Dermis microvascular lymphatic vessel endothelial cell (primary cell): ENCODE measurements around the gene PRLH. TPM values are rescaled to one million over a fixed set of nuclear protein-coding genes. Genes with fewer than 3 reads are reported as not detected.
"Not testable (repeated sequence)": the region's sequence is repeated elsewhere in the genome, so short reads cannot be mapped to it uniquely, and the experiment has no call there.

Experiments
- DNase-seq, 2 donors: peaks; one replicate each; pipeline versions ENCODE4 v3.0.0 to v3.0.0-alpha.2; 2010; ENCODE audit warnings: low read depth in 2 of 2
- total RNA-seq: library from RNA; depleted of rRNA; stranded (reverse); fragments of >200 nt; gene quantifications from 2 replicates; pipeline ENCODE4 v1.2.1, GENCODE V29; 2014

PRLH gene
- total RNA-seq, 1 donor from 2014 or later: not detected

DNA sequence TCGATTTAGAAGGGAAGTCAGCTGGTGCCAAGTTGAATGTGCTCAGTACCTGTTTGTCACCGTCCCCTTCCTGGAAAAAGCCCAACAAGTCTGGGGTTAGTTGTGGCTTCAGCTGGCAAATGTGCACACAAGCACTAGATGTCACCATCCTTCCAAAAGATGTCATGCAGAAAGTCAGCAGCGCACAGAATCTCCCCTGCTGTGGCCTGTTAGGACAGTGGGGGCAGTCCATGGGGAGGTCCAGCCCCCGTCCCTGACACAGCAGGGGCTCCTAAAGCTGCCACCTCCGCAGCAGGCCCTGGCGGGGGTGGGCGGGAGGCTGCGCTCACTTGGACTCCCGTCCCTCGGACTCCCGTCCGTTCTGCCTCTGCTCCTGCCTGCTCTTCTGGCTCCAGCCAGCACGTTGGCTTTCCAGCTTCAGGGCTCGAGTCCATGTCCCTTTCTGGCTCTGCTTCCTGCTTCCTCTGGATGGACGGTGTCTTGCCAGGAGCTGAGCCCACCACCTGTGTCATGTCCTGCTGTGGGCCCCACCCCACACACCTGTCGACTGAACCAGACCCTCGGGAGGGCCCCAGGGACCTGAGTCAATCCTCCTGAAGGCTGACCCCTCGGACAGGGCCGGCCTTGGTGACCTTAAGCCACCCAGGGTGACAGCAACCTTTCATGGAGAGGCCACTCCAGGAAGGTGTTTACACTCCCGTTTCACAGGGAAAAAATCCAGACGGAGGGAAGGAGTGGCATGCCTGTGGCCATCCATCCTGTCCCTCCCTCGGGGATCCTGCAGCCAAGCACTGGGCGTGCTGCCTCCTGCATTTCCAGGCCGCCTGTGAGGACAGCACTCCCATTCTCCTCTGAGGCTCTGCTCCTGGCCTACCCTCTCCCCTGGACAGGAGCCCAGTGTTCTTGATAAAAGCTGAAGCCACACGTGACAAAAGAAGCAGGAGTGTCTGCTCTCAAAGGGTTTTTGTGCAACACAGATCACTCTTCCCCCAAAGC lies 15.7 kb downstream of the PRLH start:
- peak; percentile 87 to 99 for DNase-seq

DNA sequence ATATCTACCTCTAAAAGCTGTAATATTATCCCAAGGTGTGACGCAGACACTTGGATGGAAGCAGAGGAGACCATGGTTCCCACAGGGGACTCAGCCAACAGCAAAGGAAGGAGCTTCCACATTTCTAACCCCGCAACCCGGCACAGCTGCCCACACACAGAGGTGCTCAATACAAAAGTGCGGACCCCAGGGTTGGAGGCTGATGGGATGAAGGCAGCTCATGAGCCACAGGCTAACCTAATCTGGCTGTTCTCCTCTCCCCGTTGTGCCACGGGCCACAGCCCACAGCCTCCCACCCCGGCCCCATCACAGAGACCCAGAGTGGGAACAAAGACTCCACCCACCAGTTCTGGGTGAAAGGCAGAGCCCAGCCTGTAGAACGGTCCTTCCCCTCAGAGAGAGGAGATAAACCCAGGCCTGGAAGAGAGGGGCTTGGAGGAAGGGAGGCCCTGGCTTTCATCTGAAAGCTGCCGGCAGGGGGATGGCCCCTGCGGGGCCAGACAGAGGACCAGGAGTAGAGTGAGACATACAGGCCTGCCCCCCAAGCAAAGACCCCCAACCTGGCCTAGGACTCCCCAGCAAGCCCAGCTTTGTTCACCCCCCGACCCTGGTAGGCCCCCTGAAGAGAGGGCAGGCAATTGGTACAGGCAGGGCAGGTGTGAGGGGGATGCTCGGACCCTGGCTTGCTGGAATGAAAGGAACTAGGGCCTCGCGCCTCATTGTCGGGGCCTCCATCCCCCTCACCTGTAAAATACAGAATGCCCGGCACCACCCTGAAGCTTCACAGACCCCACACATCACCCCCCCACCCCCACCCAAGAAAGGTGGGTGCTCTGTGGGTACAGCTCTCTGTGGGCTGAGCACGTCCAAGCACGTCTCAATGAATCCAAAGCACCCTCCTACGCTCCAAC lies 17.3 kb downstream of the PRLH start:
- DNase-seq: no peak

DNA sequence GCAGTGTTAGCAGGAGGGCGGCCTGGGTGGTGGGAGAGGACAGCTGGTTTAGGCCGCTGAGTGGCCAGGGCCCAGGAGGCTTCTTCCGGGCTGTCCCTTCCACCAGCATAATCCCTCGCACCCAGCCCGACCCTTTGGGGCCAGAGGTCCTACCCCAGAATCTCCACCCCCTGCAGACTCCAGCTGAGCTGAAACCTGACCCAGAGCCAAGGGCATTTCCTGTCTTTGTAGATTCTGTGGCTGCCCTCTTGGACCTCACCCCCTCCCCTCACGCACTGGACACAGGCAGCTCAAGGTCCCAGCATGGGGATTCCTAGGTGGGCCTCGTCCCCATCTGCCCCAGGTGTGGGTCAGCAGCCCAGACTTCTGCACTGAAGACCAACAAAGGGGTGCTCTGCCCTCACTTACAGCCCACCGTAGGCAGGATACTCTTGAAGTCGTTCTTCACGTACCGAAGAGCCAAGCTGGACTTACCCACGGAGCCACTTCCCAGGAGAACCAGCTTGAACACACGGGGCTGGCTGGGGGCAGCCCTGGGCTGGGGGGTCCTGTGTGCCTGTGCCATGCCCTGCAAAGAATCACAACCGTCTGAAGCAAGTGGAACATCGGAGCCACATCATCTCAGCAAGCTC lies 19.3 kb downstream of the PRLH start:
- no peak for DNase-seq

DNA sequence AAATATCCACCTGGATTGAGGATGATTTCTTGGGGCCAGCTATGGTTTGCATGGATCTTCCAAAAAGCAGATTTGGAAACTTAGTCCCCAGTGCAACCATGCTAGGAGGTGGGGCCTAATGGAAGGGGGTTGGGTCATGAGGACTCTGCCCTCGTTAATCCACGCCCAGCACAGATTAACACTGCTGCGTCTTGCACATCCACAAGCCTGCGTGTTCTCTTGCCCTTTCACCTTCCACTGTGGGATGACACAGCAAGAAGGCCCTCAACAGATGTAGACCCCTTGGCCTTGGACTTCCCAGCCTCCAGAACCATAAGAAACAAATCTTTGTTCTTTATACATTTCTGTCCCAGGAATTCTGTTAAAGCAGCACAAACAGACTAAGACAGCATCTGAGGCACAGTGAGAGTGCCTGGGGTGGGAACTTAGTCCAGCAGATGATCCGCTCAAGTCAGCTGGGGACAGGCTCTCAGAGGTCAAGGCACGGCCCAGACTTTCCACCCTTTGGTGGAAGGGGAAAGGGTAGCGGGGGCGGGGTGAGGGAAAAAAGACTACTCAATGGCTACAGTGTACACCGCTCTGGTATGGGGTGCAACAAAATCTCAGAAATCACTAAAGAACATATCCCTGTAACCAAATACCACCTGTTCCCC lies 21.8 kb downstream of the PRLH start:
- DNase-seq: no peak

DNA sequence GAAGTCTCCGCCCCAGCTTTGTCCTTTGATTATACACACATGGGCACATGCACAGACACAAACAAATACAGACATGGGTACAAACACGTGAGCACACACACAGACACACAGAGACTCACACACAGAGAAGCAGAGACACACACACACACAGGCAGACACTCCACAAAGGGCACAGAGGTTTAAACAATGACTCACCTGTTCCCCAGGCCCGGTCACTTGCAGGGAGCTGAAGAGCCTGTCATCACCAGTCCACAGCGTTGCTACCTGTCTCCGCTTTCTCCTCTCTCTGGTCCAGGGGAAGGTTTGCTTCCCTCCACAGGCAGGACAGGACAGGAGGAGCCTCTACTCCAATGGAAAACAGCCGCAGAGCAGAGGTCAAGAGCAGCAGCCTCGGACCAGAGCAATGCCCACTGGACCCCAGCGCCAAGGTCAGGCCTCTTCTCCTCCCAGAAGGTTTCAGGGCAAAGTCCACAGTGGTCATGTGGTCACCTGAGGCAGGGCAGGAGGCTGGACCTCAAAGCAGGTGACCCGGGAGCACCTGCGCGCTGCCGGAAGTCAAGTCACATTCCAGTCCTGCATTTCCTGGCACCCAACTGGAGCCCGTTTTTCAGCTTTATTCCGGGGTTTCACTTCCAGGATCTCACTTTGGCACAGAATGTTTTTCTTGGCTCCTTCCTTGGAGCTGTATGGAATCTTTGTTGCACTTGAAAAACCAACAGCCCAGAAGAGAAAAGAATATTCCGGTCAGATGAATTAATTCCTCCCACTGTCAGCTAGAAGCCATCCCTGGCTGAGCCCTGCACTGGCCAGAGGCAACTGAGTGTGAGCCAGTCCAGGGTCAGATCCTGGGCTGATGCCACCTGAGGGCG lies 24.1 kb downstream of the PRLH start, which contains the start of gene RAB17:
RAB17 (minus strand) TSS at position 463 of the 869 bp plus-strand sequence. CDS start 4,580 bp downstream, outside the sequence.
- DNase-seq: peak in 1 of 2 donors; percentile 57

DNA sequence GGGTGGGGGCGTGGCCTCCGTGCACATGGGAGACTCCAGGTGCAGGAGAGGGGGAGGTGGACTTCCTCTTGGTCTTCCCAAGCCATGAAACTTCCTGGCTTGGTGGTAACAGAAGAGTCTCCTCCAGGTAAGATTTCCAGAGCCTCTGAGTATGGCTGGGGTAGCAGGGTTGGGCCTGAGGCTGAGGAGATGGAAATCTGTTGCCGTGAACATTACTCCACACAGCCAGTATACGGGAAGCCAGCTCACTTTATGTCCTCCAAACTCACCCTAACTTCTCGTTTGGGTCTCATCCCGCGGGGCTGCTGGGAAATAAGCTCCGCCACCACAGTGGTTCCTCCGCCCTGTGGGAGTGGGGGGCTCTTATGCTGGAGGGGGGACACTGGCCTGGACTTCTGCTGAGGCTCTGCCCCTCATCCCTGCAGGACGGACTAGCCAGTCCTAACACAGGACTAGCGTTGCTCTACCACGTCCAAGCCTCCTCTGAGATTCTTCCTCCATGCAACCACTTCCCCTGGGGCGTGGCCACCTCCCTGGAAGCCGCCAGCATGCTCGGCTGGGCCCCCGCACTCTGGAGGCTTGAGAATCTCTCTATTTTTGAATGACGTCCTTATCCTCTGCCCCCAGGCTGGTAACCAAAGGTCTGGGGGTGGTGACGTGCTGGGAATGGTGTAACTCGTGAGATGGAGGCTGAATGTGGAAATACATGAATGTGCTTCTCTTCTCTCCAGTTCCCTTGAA lies 24.9 kb downstream of the PRLH start:
- DNase-seq: no peak

DNA sequence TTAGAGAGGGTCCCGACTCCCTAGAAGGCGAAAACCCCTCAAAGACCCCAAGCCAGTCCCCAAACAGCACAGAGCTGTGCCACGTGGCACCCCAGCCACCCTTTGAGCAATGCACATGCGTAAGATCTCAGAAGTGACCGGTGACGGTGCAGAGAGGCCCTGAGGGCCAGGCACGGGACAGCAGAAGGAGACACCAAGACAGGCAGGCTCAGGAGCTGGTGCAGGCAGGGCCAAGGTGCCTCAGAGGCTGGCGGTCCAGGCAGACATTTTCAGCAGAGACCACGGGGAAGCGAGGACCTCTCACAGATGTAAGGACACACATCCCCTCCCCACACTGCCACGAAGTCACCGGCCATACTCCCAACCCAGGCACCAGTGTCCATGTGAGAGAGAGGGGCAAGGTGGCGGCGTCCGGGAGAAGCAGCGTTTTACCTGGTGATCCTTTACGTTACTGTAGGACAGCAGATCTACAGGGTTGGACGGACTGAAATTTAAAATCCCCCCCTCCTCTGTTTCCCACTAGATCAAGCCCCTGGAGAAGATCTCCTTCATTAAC lies 26.1 kb downstream of the PRLH start:
- DNase-seq: no peak

DNA sequence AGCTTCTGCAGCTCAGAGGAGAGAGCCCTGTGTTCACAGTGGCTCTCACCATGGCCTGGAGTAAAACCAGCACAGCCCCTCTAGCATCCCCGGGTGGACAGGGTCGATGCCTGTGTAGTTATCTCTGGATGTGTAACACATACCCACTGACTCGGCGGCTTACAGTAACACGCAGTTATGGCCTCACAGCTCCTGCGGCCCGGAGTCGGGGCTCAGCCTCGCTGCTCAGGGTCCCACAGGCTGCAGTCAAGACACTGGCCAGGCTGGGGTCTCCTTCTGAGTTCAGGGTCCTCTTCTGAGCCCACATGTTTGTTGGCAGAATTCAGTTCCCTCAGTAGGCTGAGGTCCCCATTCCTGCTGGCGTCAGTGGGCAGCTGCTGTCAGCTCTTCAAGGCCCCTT lies 26.7 kb downstream of the PRLH start:
- no peak for DNase-seq

DNA sequence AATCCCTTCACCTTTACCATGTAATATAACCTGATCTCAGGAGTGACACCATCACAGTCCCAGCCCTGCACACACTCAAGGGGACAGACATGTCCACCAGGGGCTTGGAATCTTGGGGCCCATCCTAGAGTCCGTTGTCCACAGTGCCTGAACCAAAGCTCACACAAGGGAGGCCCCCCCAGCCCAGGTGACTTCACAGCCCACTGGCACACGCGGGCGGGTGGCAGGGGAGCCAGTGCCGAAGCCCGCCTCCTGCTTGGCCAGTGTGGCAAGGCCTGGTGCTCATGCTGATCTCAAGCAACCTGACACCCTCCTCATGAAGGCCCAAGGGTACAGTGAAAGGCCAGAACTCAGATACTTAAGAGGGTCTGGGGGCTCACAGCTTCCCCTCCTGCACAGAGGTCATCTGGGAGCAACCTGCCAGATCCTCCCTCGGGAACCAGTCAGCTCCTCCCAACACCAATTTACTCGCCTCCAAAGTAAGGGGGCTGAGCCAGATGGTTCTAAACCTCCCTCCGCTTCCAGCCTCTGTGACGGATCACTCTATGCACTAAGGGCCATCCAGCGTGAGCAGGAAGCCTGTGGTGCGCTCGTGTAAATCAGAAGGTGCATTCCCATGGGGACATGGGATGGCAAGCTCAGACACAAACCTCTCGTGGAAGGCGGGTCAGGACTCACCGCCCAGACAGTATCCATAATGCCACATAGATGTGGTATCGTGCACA lies 27.4 kb downstream of the PRLH start:
- DNase-seq: no peak

DNA sequence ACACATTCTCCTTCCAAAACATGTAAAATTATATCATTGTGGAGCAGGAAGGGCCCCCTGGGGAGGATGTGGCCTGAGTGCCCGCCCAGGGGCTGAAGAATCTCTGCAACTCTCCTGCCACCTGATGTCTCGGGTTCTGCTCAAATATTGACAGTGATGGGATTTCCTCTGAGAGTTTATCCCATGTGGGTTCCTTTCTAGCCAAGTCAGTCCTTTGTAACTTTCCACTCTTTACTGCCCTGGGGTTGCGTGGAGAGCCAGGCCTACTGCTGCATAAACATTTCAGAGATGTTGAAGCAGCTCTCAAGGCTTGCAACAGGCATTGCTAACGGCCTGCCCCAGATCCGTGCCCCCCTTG lies 28.1 kb downstream of the PRLH start:
- DNase-seq: no peak

DNA sequence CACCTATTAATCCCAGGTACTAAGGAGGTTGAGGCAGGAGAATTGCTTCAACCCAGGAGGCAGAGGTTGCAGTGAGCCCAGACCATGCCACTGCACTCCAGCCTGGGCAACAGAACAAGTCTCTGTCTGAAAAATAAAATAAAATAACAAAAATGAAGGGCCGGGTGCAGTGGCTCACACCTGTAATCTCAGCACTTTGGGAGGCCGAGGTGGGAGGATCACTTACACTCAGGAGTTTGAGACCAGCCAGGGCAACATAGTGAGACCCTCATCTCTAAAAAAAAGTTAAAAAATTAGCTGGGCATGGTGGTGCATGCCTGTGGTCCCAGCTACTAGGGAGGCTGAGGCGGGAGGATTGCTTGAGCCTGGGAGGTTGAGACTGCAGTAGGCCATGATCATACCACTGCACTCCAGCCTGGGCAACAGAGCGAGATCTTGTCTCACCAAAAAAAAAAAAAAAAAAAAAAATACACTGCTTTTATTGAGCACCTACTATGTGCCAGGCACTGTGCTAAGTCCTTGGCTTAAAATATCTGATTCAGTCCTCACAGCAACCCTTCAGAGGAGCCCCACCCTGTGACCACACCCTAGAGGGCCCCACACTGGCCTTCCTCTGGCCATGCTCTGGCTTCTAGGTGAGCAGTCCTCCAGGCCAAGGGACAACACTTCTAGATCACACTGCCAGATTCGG lies 29.6 kb downstream of the PRLH start:
- not testable (repeated sequence) for DNase-seq

DNA sequence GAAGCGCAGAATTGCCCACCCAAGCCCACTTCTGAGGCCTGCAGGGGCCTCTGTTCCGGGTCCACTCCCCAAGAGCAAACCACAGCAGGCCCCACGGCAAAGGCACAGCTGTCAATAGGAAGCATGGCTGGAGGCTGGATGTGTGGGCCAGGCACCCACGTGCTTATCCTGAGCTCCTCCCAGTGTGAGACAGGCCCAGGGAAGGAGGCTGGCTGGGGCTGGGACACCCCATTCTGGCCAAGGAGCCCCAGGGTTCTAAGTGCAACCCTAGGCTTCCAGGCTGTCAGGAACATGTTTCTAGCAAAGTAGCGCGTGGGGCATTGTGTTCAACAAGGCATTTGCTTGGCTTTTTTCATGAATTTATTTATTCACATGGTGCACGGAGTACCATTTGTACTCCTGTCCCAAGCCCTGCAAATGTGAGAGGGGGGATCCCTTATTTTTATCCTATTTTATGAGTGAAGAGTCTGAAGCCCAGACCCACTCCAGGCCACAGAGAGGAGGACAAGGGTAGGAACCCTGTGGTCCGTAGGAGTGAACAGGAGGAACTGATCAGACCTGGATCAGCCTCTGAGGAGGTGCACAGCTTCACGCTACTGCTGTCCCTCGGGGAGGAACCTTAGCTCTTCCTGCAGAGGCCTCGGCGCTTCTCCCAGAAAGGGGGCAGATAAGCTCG lies 30.3 kb downstream of the PRLH start:
- DNase-seq: no peak

DNA sequence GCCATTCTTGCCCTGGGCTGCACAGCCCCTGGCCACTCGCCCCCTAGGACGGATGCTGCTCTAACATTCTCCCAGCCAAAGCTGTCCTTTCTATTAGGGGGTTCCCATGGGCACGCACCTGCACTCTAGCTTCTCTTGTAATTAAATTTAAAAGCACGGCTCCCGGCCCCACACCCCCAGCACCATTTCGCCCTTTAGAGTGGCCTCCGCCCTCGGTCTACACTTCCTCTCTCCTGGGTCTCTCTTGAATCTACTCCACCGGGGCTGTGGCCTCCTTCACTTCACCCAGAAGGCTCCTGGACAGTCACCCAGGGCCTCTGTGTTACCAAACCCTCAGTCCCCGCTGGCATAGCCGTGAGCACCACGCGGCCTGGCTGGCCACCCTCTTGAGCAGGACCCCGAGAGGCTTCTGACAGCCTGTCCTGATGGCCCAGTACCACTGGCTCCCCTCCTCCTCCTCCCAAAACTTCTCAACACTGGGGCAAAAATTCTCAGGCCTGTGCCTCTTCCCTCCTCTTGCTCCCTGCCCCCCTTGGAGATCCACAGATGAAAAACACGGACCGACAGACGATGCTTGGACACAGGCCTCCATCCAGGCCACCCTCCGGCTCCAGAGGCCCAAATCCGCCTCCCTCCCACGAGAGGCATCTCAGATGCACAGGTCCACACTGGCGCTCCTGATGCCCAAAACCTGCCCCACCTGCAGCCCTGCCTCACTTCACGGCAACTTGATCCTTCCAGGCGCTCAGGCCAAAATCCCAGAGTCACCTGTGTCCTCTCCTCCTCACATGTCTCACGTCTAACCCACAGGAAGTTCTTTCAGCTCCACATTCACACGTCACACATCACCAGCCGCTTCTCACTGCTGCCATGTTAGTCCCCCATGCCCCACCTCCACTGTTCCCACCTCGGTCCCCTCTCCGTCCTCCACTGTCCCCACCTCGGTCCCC lies 31.1 kb downstream of the PRLH start:
- no peak for DNase-seq

DNA sequence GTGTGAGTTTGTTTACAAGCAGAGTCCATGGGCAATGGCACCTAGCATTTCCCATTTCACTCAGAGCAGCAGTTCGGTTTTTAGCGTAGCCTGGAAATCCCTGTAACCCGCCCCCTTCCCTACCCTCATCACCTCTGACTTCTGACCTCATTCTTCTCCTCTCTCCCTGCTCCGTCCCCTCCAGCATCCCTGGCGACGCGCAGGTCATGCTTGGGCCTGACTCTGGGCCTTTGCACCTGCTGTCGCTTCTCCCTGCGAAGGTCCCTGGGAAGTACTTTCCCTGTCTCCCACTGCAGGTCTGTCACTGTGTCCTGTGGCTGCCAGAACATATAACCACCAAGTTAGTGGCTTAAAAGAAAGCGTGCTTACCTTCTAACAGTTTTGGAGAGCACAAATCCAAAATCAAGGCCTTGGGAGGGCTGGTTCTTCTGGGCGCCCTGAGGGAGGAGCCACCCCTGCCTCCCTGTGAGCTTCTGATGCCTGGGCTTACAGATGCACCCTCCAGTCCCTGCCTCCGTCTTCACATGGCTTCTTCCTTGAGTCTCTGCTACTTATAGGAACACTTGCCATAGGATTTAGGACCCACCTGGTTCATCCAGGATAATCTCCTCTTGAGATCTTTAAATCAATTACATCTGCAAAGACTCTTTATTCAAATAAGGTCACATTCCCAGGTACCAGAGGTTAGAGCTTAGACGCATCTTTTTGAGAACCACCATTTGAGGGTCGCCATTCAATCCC lies 32.3 kb downstream of the PRLH start:
- no peak for DNase-seq

DNA sequence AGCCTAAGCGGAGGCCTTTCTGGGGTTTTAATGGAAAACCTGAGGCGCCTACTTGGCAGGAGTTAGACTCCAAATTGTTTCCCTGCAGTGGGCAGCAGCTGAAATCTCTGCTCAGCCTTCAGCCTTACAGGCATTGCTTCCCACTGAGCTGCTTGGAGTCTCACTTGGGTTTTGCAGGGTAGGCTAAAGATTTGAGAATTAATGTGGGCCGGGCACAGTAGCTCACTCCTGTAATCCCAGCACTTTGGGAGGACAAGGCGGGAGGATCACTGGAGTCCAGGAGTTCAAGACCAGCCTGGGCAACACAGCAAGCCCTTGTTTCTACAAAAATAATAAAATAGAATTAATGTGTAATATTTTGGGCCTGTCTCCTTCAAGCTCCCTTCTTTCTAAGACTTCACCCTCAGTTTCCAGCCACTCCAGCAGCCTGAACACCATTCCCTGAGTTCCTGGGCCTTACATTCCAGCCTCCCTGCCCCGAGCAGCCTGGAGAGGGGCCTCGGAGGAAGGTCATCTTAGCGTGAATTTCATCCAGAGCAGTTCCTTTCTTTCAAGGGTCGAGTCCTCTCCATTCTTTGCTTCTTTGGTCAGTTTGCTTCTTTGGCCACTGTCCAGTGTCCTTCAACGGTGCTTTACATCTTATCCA lies 33.2 kb downstream of the PRLH start:
- no peak for DNase-seq
